ENCODE measurements around the gene GRID2.

DNA sequence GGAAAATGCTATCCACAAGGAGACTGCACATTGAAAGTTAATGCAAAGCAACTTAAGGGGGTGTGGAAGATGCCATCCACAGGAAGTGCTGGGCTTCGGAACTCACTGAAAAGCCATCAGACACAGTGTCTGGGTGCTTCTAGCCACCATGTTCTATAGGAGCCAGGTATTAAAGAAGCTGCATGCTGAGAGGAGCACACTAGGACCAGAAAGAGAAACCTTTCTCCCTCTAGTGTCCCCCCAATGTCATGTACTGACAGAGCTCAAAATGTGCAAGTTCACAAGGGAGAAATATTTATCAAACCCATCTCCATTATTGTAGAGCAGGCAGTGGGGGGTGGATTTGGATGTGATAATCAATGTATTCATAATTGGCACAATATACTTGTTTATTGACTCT lies 510.9 kb downstream of the GRID2 start:
- TF ChIP-seq POLR2AphosphoS5 (IDR thresholded peaks at IDR 0.05; ENCODE audit: low read depth, low read length) (no peak), TAF1 (IDR thresholded peaks at IDR 0.05; ENCODE audit: borderline replicate concordance, insufficient read depth, low read length) (no peak)
- TF ChIP-seq, protein P1, sequence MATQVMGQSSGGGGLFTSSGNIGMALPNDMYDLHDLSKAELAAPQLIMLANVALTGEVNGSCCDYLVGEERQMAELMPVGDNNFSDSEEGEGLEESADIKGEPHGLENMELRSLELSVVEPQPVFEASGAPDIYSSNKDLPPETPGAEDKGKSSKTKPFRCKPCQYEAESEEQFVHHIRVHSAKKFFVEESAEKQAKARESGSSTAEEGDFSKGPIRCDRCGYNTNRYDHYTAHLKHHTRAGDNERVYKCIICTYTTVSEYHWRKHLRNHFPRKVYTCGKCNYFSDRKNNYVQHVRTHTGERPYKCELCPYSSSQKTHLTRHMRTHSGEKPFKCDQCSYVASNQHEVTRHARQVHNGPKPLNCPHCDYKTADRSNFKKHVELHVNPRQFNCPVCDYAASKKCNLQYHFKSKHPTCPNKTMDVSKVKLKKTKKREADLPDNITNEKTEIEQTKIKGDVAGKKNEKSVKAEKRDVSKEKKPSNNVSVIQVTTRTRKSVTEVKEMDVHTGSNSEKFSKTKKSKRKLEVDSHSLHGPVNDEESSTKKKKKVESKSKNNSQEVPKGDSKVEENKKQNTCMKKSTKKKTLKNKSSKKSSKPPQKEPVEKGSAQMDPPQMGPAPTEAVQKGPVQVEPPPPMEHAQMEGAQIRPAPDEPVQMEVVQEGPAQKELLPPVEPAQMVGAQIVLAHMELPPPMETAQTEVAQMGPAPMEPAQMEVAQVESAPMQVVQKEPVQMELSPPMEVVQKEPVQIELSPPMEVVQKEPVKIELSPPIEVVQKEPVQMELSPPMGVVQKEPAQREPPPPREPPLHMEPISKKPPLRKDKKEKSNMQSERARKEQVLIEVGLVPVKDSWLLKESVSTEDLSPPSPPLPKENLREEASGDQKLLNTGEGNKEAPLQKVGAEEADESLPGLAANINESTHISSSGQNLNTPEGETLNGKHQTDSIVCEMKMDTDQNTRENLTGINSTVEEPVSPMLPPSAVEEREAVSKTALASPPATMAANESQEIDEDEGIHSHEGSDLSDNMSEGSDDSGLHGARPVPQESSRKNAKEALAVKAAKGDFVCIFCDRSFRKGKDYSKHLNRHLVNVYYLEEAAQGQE (IDR thresholded peaks at IDR 0.05; ENCODE audit: insufficient read depth in 1 of 2, low read depth in 2 of 2, low read length in 2 of 2), result no peak
